Chondrocyte (in vitro differentiated cells): ENCODE measurements around the gene CPEB4. TPM values are rescaled to one million over a fixed set of nuclear protein-coding genes. Genes with fewer than 3 reads are reported as not detected.

Source experiments
- DNase-seq: peaks from one replicate; pipeline ENCODE4 v3.0.0; 2021; ENCODE audit warnings: mixed read lengths, low spot score
- H3K27ac Mint-ChIP-seq: one replicate; pipeline ENCODE4 v1.8.0; 2021; ENCODE audit warnings: mild to moderate bottlenecking, moderate library complexity, mixed read lengths; ENCODE audit not compliant: unreplicated experiment
- H3K27me3 Mint-ChIP-seq: 2 replicates; pipeline ENCODE4 v1.8.0; 2021; ENCODE audit warnings: low read depth, mixed read lengths
- H3K36me3 Mint-ChIP-seq: 2 replicates; pipeline ENCODE4 v1.8.0; 2021; ENCODE audit warnings: low read depth, mixed read lengths
- H3K4me1 Mint-ChIP-seq: 2 replicates; pipeline ENCODE4 v1.8.0; 2021; ENCODE audit warnings: low read depth, mild to moderate bottlenecking, mixed read lengths
- H3K4me3 Mint-ChIP-seq: one replicate; pipeline ENCODE4 v1.8.0; 2021; ENCODE audit warnings: mild to moderate bottlenecking, moderate library complexity, mixed read lengths; ENCODE audit not compliant: unreplicated experiment
- H3K9me3 Mint-ChIP-seq: 2 replicates; pipeline ENCODE4 v1.8.0; 2021; ENCODE audit warnings: low read depth, mixed read lengths
- total RNA-seq: library from RNA; stranded (reverse); gene quantifications from 3 replicates; pipeline ENCODE4 v1.2.1, GENCODE V29; 2021
- TF ChIP-seq, protein P1 (sequence below): fragments of 200-600 bp; sonication (generic); IDR thresholded peaks from 2 replicates; pipeline ENCODE4 v1.5.0; 2021; ENCODE audit warnings: antibody characterized with exemption, mild to moderate bottlenecking, moderate library complexity

The CPEB4 gene
- total RNA-seq, 1 donor from 2014 or later, result 27.1 TPM

DNA sequence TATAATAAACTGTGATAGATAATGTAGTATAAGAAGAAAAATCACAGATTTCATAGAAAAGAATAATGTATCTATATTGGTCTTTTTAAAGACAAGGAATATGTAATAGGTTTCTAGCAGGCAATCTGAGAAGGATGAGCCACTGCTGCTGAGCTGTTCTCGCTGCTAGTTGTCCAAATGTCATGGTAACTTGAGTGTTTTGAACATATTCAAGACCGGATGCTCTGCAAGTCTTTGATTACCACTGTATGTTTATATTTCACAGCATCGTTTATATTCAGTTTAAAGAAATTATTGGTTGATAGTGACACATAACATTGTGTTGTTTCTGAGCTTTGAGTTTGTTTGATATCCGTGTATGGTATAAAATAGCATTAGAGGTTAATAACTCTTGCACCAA is 110.4 kb downstream of the CPEB4 start:
- no peak for DNase-seq
- Mint-ChIP-seq H3K4me3 (no peak overlapping the region), H3K4me1 (no peaks in the 10 kb centered on the region), H3K9me3 (no peaks in the 10 kb centered on the region), H3K36me3 (peaks cover 2% of the 10 kb centered on the region), H3K27ac (no peak overlapping the region), H3K27me3 (peaks cover 42% of the 10 kb centered on the region)
- TF ChIP-seq, protein P1, sequence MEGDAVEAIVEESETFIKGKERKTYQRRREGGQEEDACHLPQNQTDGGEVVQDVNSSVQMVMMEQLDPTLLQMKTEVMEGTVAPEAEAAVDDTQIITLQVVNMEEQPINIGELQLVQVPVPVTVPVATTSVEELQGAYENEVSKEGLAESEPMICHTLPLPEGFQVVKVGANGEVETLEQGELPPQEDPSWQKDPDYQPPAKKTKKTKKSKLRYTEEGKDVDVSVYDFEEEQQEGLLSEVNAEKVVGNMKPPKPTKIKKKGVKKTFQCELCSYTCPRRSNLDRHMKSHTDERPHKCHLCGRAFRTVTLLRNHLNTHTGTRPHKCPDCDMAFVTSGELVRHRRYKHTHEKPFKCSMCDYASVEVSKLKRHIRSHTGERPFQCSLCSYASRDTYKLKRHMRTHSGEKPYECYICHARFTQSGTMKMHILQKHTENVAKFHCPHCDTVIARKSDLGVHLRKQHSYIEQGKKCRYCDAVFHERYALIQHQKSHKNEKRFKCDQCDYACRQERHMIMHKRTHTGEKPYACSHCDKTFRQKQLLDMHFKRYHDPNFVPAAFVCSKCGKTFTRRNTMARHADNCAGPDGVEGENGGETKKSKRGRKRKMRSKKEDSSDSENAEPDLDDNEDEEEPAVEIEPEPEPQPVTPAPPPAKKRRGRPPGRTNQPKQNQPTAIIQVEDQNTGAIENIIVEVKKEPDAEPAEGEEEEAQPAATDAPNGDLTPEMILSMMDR, result no peak

DNA sequence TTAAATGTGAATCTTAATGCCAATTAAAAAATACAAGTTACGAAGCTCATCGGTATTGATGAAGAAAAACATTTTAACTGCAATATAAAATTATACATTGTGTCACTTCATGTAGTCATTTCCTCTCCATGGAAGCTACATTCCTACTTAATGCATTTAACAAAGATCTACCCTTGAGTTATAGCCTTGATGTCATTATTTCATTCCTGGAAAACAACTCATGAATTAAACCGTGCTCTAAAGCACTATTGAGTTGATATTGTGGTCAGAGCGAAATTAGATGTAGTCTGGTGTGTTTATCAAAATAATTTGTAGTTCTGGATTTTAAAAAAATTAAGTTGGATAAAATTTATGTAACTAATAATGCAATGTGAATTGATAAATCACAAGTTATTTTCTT is 111.9 kb downstream of the CPEB4 start:
- Mint-ChIP-seq H3K27ac (no peak overlapping the region), H3K4me1 (no peaks in the 10 kb centered on the region), H3K36me3 (peaks cover 3% of the 10 kb centered on the region), H3K4me3 (no peak overlapping the region), H3K27me3 (peaks cover 45% of the 10 kb centered on the region), H3K9me3 (no peaks in the 10 kb centered on the region)
- TF ChIP-seq, protein P1, result no peak
- DNase-seq, result no peak

DNA sequence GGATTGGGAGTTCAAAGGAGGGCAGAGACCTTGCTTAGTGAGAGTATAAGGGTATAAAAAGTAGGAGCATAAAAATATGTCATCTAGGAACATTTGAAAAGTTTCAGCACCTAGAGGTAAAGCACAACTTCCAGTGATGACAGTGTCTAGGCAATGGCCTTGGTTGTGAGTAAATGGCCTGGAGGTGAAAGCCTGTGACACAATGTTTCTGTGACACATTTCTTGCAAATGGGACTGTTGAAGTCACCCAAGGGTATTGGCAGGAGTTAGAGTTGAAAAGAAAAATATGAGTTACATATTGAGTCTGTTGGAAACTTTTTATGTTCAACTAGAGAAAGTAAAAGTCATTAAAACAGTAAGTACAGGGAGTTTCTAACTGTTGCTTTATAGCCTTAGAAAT is 115.6 kb downstream of the CPEB4 start:
- peaks cover 40% of the 10 kb centered on the region for H3K27me3 Mint-ChIP-seq
- H3K36me3 Mint-ChIP-seq, result peaks cover 3% of the 10 kb centered on the region
- H3K27ac Mint-ChIP-seq, result no peak overlapping the region
- TF ChIP-seq, protein P1, result no peak
- no peaks in the 10 kb centered on the region for H3K9me3 Mint-ChIP-seq
- DNase-seq, result no peak
- H3K4me3 Mint-ChIP-seq, result no peak overlapping the region
- H3K4me1 Mint-ChIP-seq, result no peaks in the 10 kb centered on the region

DNA sequence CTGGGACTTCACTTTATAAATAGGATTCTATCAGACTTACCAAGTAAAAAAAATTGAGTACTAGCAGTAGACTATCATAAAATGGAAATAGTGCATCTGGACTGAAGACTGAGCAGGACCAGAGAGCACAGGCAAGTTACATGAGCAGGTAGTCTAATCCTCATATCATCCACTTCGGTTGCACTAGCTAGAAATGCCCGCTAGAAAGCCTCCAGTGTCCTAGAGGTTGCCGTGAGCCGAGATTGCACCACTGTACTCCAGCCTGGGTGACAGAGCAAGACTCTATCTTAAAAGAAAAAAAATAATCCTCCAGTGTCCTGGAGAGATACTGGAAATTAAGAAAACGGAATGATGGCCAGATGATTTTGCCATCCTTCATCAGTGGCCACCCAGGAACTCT is 120.8 kb downstream of the CPEB4 start:
- Mint-ChIP-seq H3K27ac (no peak overlapping the region), H3K4me3 (no peak overlapping the region), H3K4me1 (no peaks in the 10 kb centered on the region), H3K36me3 (no peaks in the 10 kb centered on the region), H3K27me3 (peaks cover 43% of the 10 kb centered on the region), H3K9me3 (no peaks in the 10 kb centered on the region)
- no peak for DNase-seq
- TF ChIP-seq, protein P1, result no peak

DNA sequence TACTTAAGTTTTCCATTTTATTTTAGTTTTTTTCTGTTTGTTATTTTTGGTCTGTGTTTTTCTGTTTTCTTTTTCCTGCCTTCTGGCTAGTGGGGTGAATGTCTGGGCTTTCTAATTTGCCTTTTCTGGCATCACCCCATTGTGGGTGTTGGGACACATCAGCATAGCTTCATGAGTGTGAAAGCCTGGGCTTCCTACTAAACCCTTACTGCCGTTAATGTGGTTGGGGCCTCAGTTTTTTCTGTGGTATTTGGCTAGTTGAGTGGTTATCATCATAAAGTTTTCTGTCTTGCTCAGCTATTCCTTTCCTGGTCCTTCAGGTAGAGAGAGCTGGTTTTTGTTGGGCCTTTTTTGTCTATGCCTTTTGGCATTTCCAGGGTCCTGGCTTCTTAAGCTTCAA is 122.2 kb downstream of the CPEB4 start:
- peaks cover 37% of the 10 kb centered on the region for H3K27me3 Mint-ChIP-seq
- H3K4me1 Mint-ChIP-seq, result no peaks in the 10 kb centered on the region
- no peak overlapping the region for H3K4me3 Mint-ChIP-seq
- no peaks in the 10 kb centered on the region for H3K36me3 Mint-ChIP-seq
- TF ChIP-seq, protein P1, result no peak
- no peak for DNase-seq
- no peak overlapping the region for H3K27ac Mint-ChIP-seq
- no peaks in the 10 kb centered on the region for H3K9me3 Mint-ChIP-seq
